GM06990 (cell line): ENCODE results near the gene FNIP2.

ENCODE experiments used
- DNase-seq: peaks from one replicate; pipeline ENCODE4 v3.0.0-alpha.2; 2011; ENCODE audit not compliant: insufficient read length; ENCODE audit errors: extremely low read depth
- H3K27me3 ChIP-seq: replicated peaks from 2 replicates; pipeline ENCODE4 v1.6.0; 2011; ENCODE audit warnings: low read length; ENCODE audit not compliant: control insufficient read depth, insufficient read depth
- H3K36me3 ChIP-seq: 2 replicates; pipeline ENCODE4 v1.5.1; 2011; ENCODE audit warnings: low read length; ENCODE audit not compliant: control insufficient read depth, insufficient read depth
- H3K4me3 ChIP-seq: replicated peaks from 2 replicates; pipeline ENCODE4 v1.5.1; 2011; ENCODE audit warnings: low read depth, mild to moderate bottlenecking, control low read depth, low read length
- TF ChIP-seq, protein P1 (sequence below): IDR thresholded peaks from 2 replicates; pipeline ENCODE4 v1.5.1; 2011; ENCODE audit warnings: low read length, control low read depth, mild to moderate bottlenecking, inconsistent platforms; ENCODE audit not compliant: insufficient read depth, poor library complexity, severe bottlenecking

FNIP2 gene

DNA sequence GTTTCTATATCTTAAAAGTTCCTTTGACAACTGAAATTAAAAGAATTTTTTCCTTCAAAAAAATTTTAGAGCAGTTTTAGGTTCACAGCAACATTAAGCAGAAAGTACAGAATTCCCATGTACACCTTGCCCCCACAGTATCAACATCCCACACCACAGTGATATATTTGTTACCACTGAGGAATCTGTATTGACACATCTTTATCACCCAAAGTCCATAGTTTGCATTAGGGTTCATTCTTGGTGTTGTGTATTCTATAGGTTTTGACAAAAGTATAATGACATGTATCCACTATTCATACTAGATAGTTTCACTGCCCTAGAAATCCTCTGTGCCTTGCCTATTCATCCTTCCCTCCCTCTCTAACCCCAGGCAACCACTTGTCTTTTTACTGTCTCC lies 43.7 kb downstream of the FNIP2 start:
- H3K27me3 ChIP-seq, result no peaks in the 10 kb centered on the region; the same call in 1 of the 2 replicates
- TF ChIP-seq, protein P1, sequence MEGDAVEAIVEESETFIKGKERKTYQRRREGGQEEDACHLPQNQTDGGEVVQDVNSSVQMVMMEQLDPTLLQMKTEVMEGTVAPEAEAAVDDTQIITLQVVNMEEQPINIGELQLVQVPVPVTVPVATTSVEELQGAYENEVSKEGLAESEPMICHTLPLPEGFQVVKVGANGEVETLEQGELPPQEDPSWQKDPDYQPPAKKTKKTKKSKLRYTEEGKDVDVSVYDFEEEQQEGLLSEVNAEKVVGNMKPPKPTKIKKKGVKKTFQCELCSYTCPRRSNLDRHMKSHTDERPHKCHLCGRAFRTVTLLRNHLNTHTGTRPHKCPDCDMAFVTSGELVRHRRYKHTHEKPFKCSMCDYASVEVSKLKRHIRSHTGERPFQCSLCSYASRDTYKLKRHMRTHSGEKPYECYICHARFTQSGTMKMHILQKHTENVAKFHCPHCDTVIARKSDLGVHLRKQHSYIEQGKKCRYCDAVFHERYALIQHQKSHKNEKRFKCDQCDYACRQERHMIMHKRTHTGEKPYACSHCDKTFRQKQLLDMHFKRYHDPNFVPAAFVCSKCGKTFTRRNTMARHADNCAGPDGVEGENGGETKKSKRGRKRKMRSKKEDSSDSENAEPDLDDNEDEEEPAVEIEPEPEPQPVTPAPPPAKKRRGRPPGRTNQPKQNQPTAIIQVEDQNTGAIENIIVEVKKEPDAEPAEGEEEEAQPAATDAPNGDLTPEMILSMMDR, result no peak
- no peak for DNase-seq
- no peak overlapping the region for H3K4me3 ChIP-seq
- H3K36me3 ChIP-seq, result no peaks in the 10 kb centered on the region

DNA sequence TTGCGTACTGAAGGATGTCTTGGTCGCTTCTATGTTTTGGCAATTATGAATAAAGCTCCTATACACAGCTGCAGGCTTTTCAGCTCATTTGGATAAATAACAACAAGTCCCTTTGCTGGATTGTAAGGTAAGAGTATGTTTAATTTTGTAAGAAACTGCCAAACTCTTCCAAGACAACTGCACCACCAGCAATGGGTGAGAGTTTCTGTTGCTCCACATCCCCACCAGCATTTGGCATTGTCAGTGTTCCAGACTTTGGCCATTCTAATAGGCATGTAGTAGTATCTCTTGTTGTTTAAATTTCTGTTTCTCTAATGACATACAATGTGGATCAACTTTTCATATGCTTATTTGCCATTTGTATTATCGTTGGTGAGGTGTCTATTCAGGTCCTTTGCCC lies 44.3 kb downstream of the FNIP2 start:
- TF ChIP-seq, protein P1, result no peak
- Histone ChIP-seq H3K36me3 (no peaks in the 10 kb centered on the region), H3K27me3 (no peaks in the 10 kb centered on the region; the same call in 1 of the 2 replicates), H3K4me3 (no peak overlapping the region)
- no peak for DNase-seq

DNA sequence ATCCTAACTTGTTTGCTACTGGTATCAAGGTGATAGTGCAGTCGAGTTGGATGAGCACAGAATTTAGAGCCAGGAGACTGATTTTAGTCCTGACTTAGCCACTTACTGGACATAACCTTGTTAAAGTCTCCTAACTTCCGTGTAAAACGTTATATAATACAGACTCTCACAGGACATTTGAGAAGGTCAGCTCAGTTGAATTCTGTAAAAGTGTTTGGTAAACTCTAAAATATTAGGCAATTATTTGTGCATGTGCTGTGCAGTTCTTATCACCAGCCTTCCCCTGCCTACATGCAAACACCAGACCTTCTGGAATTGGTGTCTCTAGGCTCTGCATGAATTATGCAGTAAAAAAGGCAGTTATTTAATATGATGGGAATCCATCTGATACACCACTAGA lies 45.4 kb downstream of the FNIP2 start:
- no peaks in the 10 kb centered on the region for H3K36me3 ChIP-seq

DNA sequence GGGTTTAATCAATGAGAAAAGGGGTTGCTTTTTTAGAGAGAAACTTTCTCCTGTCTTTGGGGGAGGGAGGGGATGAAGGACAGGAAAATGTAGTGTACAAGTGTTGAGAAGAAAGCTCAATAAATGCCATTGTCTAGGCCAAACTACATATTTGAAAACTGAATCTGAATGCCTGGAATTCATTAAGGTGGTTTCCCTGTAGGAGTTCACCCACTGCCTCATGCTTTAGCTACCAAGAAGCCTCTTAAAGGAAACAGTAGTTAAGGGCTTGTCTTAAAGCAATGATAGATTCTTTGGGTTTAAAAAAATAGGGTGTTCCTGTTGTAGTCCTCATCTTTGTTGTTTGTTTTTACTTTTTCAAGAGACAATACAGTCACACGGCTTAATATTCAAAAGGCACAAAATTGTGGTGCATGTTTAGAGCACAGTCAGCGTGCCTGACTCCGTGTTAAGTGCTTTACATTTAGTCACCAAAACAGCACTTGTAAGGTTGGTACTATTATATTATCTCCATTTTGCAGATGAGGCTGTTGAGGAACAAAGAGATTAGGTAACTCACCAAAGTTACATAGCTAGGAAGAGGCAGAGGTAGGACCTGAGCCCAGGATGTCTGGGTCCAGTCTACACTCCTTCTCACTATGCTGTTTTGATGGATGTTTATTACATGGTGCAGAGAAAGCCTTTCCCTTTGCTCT lies 46.0 kb downstream of the FNIP2 start:
- H3K36me3 ChIP-seq, result no peaks in the 10 kb centered on the region
- H3K27me3 ChIP-seq, result no peaks in the 10 kb centered on the region; the same call in 1 of the 2 replicates
- H3K4me3 ChIP-seq, result no peak overlapping the region
- TF ChIP-seq, protein P1, result no peak
- no peak for DNase-seq

More for the DNA sequence above, 45.4 kb downstream of the FNIP2 start:
- TF ChIP-seq, protein P1, result no peak
- DNase-seq, result no peak
- no peaks in the 10 kb centered on the region; the same call in 1 of the 2 replicates for H3K27me3 ChIP-seq
- H3K4me3 ChIP-seq, result no peak overlapping the region

DNA sequence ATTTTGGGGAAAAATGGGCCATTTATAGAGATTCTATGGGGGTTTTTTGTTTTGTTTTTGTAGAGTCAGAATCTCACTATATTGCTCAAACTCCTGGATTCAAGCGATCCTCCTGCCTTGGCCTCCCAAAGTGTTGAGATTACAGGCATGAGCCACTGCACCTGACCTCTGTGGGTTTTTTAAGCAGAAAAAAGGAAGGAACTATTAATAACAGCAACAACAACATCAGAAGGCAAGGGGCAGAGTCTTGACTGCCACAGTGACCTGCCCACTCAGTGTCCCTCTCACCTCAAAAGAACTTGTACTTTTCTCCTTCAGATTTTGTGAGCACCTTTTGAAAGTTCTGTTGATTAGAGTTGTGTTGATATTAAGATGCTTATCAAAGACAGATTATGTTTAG lies 48.1 kb downstream of the FNIP2 start:
- TF ChIP-seq, protein P1, result no peak
- no peaks in the 10 kb centered on the region; the same call in 1 of the 2 replicates for H3K27me3 ChIP-seq
- no peak for DNase-seq
- no peak overlapping the region for H3K4me3 ChIP-seq
- no peaks in the 10 kb centered on the region for H3K36me3 ChIP-seq
